WTC11 (cell line): Measurements from ENCODE around the gene ZBTB20. TPM values are rescaled to one million over a fixed set of nuclear protein-coding genes. Genes with fewer than 3 reads are reported as not detected.

Experiments used
- ATAC-seq: fragments of 200-7000 bp; cut with Tn5 transposase; 2 replicates; pipeline ENCODE4 v1.10.0; 2021; ENCODE audit warnings: mild to moderate bottlenecking, moderate library complexity
- CTCF ChIA-PET: fragments of 300-600 bp; sonication (Branson Sonifier 250); formaldehyde crosslinking; loops from one replicate; lab custom pipeline; 2021; ENCODE audit warnings: antibody characterized with exemption; lab: Charles Lee
- POLR2A ChIA-PET: fragments of 350-600 bp; sonication (Branson Sonifier 250); formaldehyde crosslinking; loops from one replicate; lab custom pipeline; 2021; ENCODE audit warnings: antibody characterized with exemption; lab: Charles Lee
- DNase-seq: peaks from one replicate; pipeline ENCODE4 v3.0.0; 2021; ENCODE audit warnings: low spot score
- H3K27ac Mint-ChIP-seq: 2 replicates; pipeline ENCODE4 v1.8.0; 2021; ENCODE audit warnings: mixed read lengths
- H3K27me3 Mint-ChIP-seq: 2 replicates; pipeline ENCODE4 v1.8.0; 2021; ENCODE audit warnings: low read depth, mild to moderate bottlenecking, moderate library complexity, mixed read lengths
- H3K36me3 Mint-ChIP-seq: 2 replicates; pipeline ENCODE4 v1.8.0; 2021; ENCODE audit warnings: mixed read lengths
- H3K4me1 Mint-ChIP-seq: 2 replicates; pipeline ENCODE4 v1.8.0; 2022; ENCODE audit warnings: mixed read lengths
- H3K4me3 Mint-ChIP-seq: 2 replicates; pipeline ENCODE4 v1.8.0; 2021; ENCODE audit warnings: mild to moderate bottlenecking, moderate library complexity, mixed read lengths
- H3K9me3 Mint-ChIP-seq: 2 replicates; pipeline ENCODE4 v1.8.0; 2021; ENCODE audit warnings: mixed read lengths
- CBFB ChIP-seq: sonication (generic); formaldehyde crosslinking; IDR thresholded peaks from 2 replicates; pipeline ENCODE4 v1.8.1; 2022; ENCODE audit warnings: mild to moderate bottlenecking, low read depth, missing genetic modification reagents
- FOXJ3 ChIP-seq: sonication (generic); formaldehyde crosslinking; IDR thresholded peaks from 2 replicates; pipeline ENCODE4 v1.9.0; 2021; ENCODE audit warnings: missing genetic modification reagents, mild to moderate bottlenecking, borderline replicate concordance
- JUN ChIP-seq: sonication (generic); formaldehyde crosslinking; IDR thresholded peaks from 2 replicates; pipeline ENCODE4 v1.8.0; 2023; ENCODE audit warnings: mild to moderate bottlenecking, missing genetic modification reagents
- OVOL2 ChIP-seq: fragments of 250-450 bp; sonication (Bioruptor Pico); IDR thresholded peaks from 2 replicates; pipeline ENCODE4 v1.9.0; 2021; ENCODE audit warnings: mild to moderate bottlenecking, borderline replicate concordance
- SMAD4 ChIP-seq: sonication (generic); formaldehyde crosslinking; IDR thresholded peaks from 2 replicates; pipeline ENCODE4 v1.8.0; 2022; ENCODE audit warnings: mild to moderate bottlenecking, missing genetic modification reagents
- SP1 ChIP-seq: sonication (generic); formaldehyde crosslinking; conservative IDR thresholded peaks from 2 replicates; pipeline ENCODE4 v1.8.1; 2022; ENCODE audit warnings: missing genetic modification reagents
- TCF7 ChIP-seq: sonication (generic); formaldehyde crosslinking; IDR thresholded peaks from 2 replicates; pipeline ENCODE4 v1.8.0; 2022; ENCODE audit warnings: mild to moderate bottlenecking, low read depth, missing genetic modification reagents, moderate library complexity
- ZBTB21 ChIP-seq: sonication (generic); formaldehyde crosslinking; IDR thresholded peaks from 2 replicates; pipeline ENCODE4 v1.8.1; 2023; ENCODE audit warnings: mild to moderate bottlenecking, missing genetic modification reagents, borderline replicate concordance
- total RNA-seq: library from RNA; stranded (reverse); gene quantifications from 3 replicates; pipeline ENCODE4 v1.2.3, GENCODE V29; 2021
- TF ChIP-seq, protein P1 (sequence below): sonication (generic); formaldehyde crosslinking; IDR thresholded peaks from 2 replicates; pipeline ENCODE4 v1.8.0; 2023; ENCODE audit warnings: missing genetic modification reagents, mild to moderate bottlenecking, borderline replicate concordance
- TF ChIP-seq, protein P2 (sequence below): sonication (generic); formaldehyde crosslinking; IDR thresholded peaks from 2 replicates; pipeline ENCODE4 v1.8.1; 2022; ENCODE audit warnings: mild to moderate bottlenecking, moderate library complexity, missing genetic modification reagents
- TF ChIP-seq, protein P3 (sequence below): fragments of 250-450 bp; sonication (Bioruptor Pico); IDR thresholded peaks from 2 replicates; pipeline ENCODE4 v1.9.0; 2021; ENCODE audit warnings: moderate library complexity, mild to moderate bottlenecking, inconsistent platforms, borderline replicate concordance
- TF ChIP-seq, protein P4 (sequence below): sonication (generic); formaldehyde crosslinking; IDR thresholded peaks from 2 replicates; pipeline ENCODE4 v1.8.0; 2022; ENCODE audit warnings: mild to moderate bottlenecking, missing genetic modification reagents
- TF ChIP-seq, protein P5 (sequence below): fragments of 200-600 bp; IDR thresholded peaks from 2 replicates; pipeline ENCODE4 v1.8.0; 2022; ENCODE audit warnings: antibody characterized with exemption

ZBTB20 gene
- total RNA-seq, 1 experiment from 2014 or later = 1.5 TPM

DNA sequence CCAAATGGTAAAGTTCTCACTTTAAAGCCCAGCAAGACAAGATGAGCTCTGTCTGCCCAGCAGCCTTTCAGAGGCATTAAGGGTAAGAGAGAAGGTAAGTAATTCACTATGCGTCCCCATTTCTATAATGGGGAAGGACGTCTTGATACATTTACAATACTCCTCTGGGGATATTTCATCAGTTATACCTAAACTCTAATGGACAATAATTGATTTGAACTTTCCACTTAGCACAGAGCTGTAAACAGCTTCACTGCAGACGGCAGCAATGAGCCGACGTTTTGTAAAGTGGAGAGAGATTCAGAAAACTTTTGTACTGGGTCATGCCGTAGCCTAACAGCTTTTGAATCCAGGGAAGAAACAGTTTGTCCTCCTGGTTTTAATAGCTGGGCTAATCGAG is 725.9 kb downstream of the ZBTB20 start:
- CTCF ChIA-PET = interaction anchor here (1.4 to 3.9 kb wide), 4 partner anchors 11 to 130 kb away, joined by 3 to 43 read pairs (median 8); no protein-coding TSS in a partner anchor
- POLR2A ChIA-PET = no interaction called here
- no peak overlapping the region for H3K27ac Mint-ChIP-seq
- H3K36me3 Mint-ChIP-seq = peaks cover 10% of the 10 kb centered on the region
- no peak for ATAC-seq
- H3K9me3 Mint-ChIP-seq = peaks cover 12% of the 10 kb centered on the region
- H3K27me3 Mint-ChIP-seq = no peaks in the 10 kb centered on the region
- TF ChIP-seq, protein P1, sequence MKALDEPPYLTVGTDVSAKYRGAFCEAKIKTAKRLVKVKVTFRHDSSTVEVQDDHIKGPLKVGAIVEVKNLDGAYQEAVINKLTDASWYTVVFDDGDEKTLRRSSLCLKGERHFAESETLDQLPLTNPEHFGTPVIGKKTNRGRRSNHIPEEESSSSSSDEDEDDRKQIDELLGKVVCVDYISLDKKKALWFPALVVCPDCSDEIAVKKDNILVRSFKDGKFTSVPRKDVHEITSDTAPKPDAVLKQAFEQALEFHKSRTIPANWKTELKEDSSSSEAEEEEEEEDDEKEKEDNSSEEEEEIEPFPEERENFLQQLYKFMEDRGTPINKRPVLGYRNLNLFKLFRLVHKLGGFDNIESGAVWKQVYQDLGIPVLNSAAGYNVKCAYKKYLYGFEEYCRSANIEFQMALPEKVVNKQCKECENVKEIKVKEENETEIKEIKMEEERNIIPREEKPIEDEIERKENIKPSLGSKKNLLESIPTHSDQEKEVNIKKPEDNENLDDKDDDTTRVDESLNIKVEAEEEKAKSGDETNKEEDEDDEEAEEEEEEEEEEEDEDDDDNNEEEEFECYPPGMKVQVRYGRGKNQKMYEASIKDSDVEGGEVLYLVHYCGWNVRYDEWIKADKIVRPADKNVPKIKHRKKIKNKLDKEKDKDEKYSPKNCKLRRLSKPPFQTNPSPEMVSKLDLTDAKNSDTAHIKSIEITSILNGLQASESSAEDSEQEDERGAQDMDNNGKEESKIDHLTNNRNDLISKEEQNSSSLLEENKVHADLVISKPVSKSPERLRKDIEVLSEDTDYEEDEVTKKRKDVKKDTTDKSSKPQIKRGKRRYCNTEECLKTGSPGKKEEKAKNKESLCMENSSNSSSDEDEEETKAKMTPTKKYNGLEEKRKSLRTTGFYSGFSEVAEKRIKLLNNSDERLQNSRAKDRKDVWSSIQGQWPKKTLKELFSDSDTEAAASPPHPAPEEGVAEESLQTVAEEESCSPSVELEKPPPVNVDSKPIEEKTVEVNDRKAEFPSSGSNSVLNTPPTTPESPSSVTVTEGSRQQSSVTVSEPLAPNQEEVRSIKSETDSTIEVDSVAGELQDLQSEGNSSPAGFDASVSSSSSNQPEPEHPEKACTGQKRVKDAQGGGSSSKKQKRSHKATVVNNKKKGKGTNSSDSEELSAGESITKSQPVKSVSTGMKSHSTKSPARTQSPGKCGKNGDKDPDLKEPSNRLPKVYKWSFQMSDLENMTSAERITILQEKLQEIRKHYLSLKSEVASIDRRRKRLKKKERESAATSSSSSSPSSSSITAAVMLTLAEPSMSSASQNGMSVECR = no peak
- TF ChIP-seq OVOL2 (CRISPR knock-in tag) = no peak
- no peak for TF ChIP-seq TCF7
- TF ChIP-seq, protein P2, sequence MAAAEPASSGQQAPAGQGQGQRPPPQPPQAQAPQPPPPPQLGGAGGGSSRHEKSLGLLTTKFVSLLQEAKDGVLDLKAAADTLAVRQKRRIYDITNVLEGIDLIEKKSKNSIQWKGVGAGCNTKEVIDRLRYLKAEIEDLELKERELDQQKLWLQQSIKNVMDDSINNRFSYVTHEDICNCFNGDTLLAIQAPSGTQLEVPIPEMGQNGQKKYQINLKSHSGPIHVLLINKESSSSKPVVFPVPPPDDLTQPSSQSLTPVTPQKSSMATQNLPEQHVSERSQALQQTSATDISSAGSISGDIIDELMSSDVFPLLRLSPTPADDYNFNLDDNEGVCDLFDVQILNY (CRISPR knock-in tag) = no peak
- no peak for TF ChIP-seq FOXJ3
- TF ChIP-seq JUN (CRISPR knock-in tag) = no peak
- no peak for TF ChIP-seq SP1 (CRISPR knock-in tag)
- TF ChIP-seq ZBTB21 (CRISPR knock-in tag) = no peak
- TF ChIP-seq, protein P3, sequence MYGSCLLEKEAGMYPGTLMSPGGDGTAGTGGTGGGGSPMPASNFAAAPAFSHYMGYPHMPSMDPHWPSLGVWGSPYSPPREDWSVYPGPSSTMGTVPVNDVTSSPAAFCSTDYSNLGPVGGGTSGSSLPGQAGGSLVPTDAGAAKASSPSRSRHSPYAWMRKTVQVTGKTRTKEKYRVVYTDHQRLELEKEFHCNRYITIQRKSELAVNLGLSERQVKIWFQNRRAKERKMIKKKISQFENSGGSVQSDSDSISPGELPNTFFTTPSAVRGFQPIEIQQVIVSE = no peak
- TF ChIP-seq, all 79 proteins: peak for 0
- no peak overlapping the region for H3K4me3 Mint-ChIP-seq
- DNase-seq = no peak
- H3K4me1 Mint-ChIP-seq = peaks cover 24% of the 10 kb centered on the region

DNA sequence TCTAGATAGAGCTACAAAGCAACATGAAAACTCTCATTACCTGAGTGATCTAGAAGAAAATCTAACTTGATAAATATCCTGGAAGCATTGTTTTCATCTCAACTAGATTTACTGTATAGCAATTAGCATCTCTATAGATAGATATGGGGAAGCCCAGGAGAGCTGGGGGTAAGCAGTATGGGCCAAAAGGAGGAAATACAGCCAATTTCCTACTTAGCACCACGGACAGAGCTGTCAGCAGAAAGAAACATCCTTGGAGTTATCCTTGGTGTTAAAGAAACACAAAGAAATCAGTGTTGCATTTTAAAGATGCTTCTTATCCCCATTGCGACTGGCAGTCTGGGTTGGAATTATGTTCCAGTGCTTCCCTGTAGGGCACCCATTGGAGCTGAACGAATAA is 727.0 kb downstream of the ZBTB20 start:
- peaks cover 3% of the 10 kb centered on the region for H3K9me3 Mint-ChIP-seq
- peak; percentile 63 for ATAC-seq
- POLR2A ChIA-PET = no interaction called here
- no peaks in the 10 kb centered on the region for H3K27me3 Mint-ChIP-seq
- peaks cover 2% of the 10 kb centered on the region for H3K36me3 Mint-ChIP-seq
- TF ChIP-seq, protein P4, sequence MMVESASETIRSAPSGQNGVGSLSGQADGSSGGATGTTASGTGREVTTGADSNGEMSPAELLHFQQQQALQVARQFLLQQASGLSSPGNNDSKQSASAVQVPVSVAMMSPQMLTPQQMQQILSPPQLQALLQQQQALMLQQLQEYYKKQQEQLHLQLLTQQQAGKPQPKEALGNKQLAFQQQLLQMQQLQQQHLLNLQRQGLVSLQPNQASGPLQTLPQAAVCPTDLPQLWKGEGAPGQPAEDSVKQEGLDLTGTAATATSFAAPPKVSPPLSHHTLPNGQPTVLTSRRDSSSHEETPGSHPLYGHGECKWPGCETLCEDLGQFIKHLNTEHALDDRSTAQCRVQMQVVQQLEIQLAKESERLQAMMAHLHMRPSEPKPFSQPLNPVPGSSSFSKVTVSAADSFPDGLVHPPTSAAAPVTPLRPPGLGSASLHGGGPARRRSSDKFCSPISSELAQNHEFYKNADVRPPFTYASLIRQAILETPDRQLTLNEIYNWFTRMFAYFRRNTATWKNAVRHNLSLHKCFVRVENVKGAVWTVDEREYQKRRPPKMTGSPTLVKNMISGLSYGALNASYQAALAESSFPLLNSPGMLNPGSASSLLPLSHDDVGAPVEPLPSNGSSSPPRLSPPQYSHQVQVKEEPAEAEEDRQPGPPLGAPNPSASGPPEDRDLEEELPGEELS (CRISPR knock-in tag) = no peak
- TF ChIP-seq, protein P5, sequence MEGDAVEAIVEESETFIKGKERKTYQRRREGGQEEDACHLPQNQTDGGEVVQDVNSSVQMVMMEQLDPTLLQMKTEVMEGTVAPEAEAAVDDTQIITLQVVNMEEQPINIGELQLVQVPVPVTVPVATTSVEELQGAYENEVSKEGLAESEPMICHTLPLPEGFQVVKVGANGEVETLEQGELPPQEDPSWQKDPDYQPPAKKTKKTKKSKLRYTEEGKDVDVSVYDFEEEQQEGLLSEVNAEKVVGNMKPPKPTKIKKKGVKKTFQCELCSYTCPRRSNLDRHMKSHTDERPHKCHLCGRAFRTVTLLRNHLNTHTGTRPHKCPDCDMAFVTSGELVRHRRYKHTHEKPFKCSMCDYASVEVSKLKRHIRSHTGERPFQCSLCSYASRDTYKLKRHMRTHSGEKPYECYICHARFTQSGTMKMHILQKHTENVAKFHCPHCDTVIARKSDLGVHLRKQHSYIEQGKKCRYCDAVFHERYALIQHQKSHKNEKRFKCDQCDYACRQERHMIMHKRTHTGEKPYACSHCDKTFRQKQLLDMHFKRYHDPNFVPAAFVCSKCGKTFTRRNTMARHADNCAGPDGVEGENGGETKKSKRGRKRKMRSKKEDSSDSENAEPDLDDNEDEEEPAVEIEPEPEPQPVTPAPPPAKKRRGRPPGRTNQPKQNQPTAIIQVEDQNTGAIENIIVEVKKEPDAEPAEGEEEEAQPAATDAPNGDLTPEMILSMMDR = no peak
- TF ChIP-seq CBFB (CRISPR knock-in tag) = no peak
- TF ChIP-seq SMAD4 (CRISPR knock-in tag) = no peak
- TF ChIP-seq, all 79 proteins: peak for 0
- no peak overlapping the region for H3K27ac Mint-ChIP-seq
- DNase-seq = no peak
- CTCF ChIA-PET = interaction anchor here (0.8 to 3.9 kb wide), 8 partner anchors 10 to 129 kb away, joined by 3 to 43 read pairs (median 7); no protein-coding TSS in a partner anchor
- peaks cover 19% of the 10 kb centered on the region for H3K4me1 Mint-ChIP-seq
- H3K4me3 Mint-ChIP-seq = no peak overlapping the region
